ENCODE measurements around the gene HOXA5.

Gene HOXA5

GRCh38 chr7:27147199-27148030 is 3.9 kb upstream of the HOXA5 start, which contains the start of gene HOXA6:
Gene HOXA6, minus strand, starts transcription at chr7:27147774. Its CDS starts 25 bp downstream, at chr7:27147749.
- DNase-seq = no peak

- DNase-seq = no peak
Observed at GRCh38 chr7:27146491-27147198, 3.2 kb upstream of the HOXA5 start.

- no peak for DNase-seq
Observed at GRCh38 chr7:27145914-27146412, 2.5 kb upstream of the HOXA5 start.

GRCh38 chr7:27145165-27145913 is 1.9 kb upstream of the HOXA5 start:
- DNase-seq = no peak

DNA sequence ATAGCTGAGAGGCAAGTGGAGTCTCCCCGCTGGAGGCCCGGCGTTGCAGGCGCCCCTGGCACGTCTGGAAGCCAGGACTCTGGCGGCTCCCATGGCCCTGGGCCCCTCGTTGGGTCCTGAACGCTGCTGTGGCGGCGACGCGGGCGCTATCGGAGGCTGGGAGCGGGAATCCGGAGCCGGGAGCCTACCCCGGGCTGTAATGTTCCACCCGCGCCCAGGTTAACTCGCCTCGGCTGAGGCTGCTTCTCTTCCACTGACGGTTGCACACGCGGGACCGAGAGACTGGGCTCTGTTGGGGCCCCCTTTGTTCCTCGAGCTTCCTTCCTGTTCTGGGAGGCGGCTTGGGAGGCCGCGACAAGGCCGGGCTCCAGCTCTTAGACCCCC is 1.3 kb upstream of the HOXA5 start:
- DNase-seq = no peak

- DNase-seq = no peak
Observed at GRCh38 chr7:27143950-27144780, 684 bp upstream of the HOXA5 start.

DNA sequence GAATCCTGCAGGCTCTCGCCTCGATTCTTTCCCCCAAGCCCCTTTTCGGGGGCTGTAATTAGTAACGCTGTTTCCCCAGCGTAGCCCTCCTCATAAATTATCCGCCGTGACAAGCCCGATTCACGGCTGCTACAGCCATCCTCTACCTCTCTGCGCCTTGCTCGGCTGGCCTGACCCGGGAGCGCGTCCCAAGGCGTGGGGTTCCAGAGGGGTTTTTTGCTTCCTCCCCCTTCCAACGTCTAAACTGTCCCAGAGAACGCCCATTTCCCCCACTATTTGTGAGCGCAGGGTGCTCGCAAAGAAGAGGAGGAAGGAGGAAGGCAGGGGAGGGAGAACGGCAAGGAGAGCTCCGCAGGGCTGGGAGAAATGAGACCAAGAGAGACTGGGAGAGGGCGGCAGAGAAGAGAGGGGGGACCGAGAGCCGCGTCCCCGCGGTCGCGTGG is 880 bp downstream of the HOXA5 start:
- DNase-seq = no peak

GRCh38 chr7:27141923-27142579 is 1.4 kb downstream of the HOXA5 start:
- DNase-seq = no peak

DNA sequence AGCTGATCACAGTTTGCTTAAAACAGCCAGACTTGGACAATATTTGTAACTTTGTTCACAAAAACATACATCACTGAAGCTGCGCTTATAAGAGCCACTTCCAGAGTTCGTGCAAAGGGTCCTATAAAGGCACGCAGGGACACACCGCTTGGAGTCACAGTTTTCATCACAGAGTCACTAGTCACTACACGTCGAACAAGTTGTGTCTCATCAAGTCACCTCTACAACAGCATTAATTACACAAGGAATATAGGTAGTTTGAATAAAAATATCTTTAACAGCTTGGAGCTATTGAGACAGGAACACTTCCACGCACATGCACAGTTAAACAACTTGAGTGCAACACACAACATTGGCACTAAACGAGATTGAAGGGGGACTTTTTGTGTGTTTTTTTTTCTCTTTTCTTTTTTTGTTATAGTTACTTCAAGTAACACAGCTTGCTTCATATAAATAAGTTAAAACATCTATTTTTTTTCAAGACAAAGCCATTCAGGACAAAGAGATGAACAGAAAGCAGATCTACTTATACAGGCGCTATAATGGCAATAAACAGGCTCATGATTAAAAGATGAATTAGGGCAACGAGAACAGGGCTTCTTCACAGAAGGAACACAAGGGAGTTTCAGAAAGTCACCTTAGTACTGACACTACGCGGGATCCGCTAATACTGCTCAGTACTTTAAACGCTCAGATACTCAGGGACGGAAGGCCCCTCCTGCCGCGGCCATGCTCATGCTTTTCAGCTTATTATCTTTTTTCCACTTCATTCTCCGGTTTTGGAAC is 2.2 kb downstream of the HOXA5 start:
- DNase-seq = no peak

DNA sequence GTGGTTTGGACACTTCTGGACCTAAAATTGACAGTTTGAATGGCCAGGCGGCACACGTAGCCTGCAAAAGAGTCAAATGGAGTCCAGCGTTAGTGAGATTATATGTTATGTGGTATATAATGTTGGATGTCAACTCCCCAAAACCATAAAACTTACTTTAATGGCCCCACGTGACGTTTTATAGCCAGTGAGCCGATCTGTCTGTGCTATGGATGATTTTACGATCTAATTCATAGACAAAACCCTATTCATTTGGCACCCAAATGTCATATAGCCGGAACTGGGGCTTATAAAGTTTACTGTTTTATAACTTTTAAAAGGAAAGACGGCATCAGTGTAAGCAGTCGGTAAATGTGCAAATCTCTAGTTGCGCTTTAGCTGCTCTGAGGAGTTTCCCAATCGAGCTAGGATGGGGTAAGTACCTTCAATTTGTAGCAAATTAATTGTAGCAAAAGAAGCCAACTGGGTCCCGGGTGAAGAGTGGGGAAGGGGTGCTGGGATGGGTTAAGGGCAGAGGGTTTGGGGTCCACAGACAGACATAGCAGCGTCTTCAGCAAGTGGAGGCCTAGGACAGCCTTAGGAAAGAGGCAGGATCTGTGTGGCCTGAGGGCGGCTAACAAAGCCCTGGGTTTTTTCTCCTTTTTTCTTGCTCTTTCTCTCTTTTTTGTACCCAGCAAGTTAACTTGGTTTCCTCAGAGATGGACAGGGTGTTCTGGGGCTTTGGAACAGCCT is 3.2 kb downstream of the HOXA5 start:
- no peak for DNase-seq

GRCh38 chr7:27139334-27140125 is 4.0 kb downstream of the HOXA5 start:
- no peak for DNase-seq

GRCh38 chr7:27138985-27139333 is 4.5 kb downstream of the HOXA5 start:
- no peak for DNase-seq

GRCh38 chr7:27138472-27138871 is 5.0 kb downstream of the HOXA5 start:
- no peak for DNase-seq

- no peak for DNase-seq
Observed at GRCh38 chr7:27137640-27138315, 5.7 kb downstream of the HOXA5 start.

DNA sequence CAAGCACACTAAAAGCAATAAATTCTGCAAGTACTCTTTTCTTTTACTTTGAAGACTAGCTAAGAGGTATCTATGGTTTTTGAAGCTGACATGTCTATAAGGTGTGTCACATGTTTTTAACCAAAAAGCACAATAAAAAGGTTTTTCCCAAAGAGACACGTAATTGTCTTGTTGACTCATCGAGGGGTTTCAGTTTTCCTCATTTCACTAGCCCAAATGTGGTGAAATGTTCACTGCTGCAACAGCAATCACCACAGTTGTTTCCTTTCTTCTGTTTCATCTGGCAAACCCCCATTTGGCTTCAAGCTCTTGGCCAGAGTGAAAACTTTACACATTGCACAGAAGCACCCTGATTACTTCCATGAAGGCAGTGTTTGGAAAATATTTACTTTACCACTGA is 9.1 kb downstream of the HOXA5 start:
- no peak for DNase-seq

- DNase-seq = no peak
Observed at GRCh38 chr7:27133409-27134231, 9.9 kb downstream of the HOXA5 start.

GRCh38 chr7:27132978-27133377 is 10.5 kb downstream of the HOXA5 start:
- DNase-seq = no peak

DNA sequence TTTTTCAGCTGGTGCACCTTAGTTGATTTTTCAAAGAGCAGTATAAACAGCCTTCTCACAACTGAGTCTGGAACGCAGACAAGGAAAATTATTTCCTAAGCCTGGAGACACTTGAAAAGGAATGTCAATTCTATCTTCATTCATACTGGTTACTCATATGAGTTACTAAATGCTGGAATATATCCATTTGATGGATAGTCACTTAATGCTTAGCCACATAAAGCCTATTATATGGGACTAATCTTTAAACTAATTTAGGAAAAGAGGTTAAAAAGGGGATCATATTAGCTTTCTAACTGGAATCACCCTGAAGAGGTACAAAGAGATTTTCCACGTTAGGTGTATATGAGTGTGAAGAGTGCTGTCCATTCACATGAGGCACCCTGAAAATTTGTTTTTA is 11.3 kb downstream of the HOXA5 start:
- DNase-seq = no peak

All from activated naive CD4-positive, alpha-beta T cell treated with Interleukin-2 at 50 U/mL for 16 hours (primary cell).